Measurements from ENCODE around the gene RFX8.
"Not testable (repeated sequence)": the region's sequence is repeated elsewhere in the genome, so short reads cannot be mapped to it uniquely, and the experiment has no call there.

The RFX8 gene

GRCh38 chr2:101372792-101373191 is 102.1 kb downstream of the RFX8 start:
- DNase-seq: no peak

GRCh38 chr2:101371636-101372035 is 103.3 kb downstream of the RFX8 start:
- DNase-seq: no peak

GRCh38 chr2:101369100-101369499 is 105.8 kb downstream of the RFX8 start:
- DNase-seq: no peak

GRCh38 chr2:101368376-101368775 is 106.5 kb downstream of the RFX8 start:
- no peak for DNase-seq

- no peak for DNase-seq
These were observed 107.4 kb downstream of the RFX8 start for GRCh38 chr2:101367508-101367907.

GRCh38 chr2:101364878-101365277 is 110.0 kb downstream of the RFX8 start:
- DNase-seq: no peak

GRCh38 chr2:101362777-101363176 is 112.1 kb downstream of the RFX8 start:
- no peak for DNase-seq

- DNase-seq: no peak
These were observed 112.6 kb downstream of the RFX8 start for GRCh38 chr2:101362316-101362715.

GRCh38 chr2:101361522-101361921 is 113.4 kb downstream of the RFX8 start:
- no peak for DNase-seq

- no peak for DNase-seq
These were observed 113.8 kb downstream of the RFX8 start for GRCh38 chr2:101361121-101361520.

- no peak for DNase-seq
These were observed 114.7 kb downstream of the RFX8 start for GRCh38 chr2:101360232-101360631.

GRCh38 chr2:101359410-101359954 is 115.4 kb downstream of the RFX8 start:
- DNase-seq: no peak

- no peak for DNase-seq
These were observed 117.5 kb downstream of the RFX8 start for GRCh38 chr2:101357376-101357775.

GRCh38 chr2:101356521-101356920 is 118.4 kb downstream of the RFX8 start:
- no peak for DNase-seq

- DNase-seq: no peak
These were observed 118.9 kb downstream of the RFX8 start for GRCh38 chr2:101356055-101356454.

- DNase-seq: no peak
These were observed 119.4 kb downstream of the RFX8 start for GRCh38 chr2:101355401-101356054.

- no peak for DNase-seq
These were observed 120.2 kb downstream of the RFX8 start for GRCh38 chr2:101354420-101355311.

GRCh38 chr2:101352631-101353030 is 122.3 kb downstream of the RFX8 start:
- DNase-seq: not testable (repeated sequence)

- DNase-seq: no peak
These were observed 123.7 kb downstream of the RFX8 start for GRCh38 chr2:101351207-101351606.

GRCh38 chr2:101349893-101350662 is 124.8 kb downstream of the RFX8 start:
- DNase-seq: no peak

- DNase-seq: no peak
These were observed 126.0 kb downstream of the RFX8 start for GRCh38 chr2:101348883-101349282.

All from activated gamma-delta T cell treated with Interleukin-2 at 50 U/mL for 16 hours (primary cell).